Islet precursor cell (in vitro differentiated cells): ENCODE data around the gene EED.
"Not testable (repeated sequence)": the region's sequence is repeated elsewhere in the genome, so short reads cannot be mapped to it uniquely, and the experiment has no call there.

Experiments
- DNase-seq: peaks from one replicate; pipeline ENCODE4 v3.0.0-alpha.2; 2018

EED gene

DNA sequence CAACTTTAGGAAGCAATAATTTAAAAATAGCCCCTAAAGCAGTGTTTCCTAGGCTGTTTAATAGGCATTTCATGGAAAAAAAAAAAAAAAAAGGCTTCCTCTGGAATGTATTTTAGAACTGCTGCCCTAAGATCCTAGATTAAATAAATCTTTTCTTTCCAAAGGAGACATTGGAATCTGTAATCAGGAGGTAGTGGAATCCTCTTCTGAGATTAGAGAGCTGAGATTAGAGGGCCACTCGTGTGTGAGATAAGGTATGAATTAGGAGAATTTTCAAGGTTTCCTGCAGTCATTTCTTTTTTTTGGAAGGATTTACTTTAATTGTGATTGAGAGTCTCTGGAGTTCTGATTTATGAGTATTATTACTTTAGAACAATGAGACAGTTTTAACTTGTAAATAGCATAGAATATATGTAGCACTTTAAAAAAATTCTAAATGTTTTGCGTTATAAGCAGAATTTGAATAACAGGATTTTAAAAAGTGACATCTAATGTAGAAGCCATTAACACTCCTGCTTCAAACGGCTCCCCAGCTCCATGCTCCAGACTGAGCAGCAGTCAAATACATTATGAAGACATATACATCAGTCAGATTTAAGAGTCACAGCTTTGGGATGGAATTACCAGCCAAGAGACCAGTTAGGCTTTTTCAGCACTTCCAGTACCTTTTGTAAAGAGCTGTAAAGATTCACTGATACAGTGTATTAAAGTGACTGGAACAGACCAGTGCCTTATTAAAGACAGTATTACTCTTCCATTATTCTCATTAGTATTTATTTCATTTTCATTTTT lies 5.0 kb downstream of the EED start:
- no peak for DNase-seq

DNA sequence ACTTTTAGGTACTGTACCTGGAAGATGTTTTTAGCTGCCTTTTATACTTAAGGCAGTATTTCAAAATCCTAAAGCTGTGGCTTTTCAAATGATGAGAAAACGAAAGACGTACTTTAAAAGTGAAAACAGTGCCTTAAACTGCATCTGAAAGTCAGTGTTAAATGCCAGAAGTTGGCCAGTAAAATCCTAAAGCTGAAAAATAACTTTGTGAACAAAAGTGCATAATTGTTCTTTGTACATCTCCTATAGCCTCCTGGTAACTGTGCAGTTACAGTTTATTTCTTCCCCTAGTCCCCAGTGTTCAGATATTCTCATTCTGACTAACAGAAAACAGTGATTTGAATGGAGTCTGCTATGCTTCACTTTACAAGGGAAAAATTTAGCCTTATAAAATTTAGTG lies 6.8 kb downstream of the EED start:
- no peak for DNase-seq

DNA sequence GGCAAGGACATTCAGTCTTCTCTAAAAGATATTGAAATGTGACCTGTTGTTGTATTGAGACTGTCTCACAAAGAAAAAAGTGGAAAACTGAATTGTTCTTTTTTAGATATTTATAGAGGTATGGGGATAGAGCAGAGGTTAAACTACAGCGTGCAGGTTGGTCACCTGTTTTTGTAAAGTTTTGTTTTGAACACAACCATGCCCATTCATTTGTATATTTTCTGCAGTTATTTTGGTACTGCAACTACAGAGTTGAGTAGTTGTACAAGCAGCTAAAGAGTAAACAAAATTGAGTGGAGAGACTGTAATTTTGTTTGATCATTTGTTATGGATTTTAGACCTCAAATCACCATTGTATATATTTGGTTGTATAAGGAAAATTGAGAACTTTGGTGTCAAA lies 11.3 kb downstream of the EED start:
- no peak for DNase-seq

DNA sequence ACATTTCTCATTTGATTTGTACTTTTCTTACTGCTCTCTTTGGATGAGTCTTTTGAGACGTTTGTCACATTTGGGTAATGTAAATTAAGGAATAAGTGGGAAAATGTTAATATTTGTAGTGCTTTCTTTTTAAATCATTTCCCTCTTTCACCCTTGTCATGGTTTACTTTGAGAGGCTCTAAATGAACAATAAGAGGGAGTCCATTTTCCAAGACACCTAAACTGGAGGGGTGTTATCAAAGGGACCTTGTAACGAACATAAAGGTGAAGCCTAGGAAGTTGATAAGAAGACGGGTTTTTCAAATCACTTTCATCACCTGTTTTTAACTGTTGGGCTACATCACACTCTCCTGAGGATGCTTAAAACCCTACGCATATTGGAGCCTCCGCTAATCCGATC lies 12.1 kb downstream of the EED start:
- DNase-seq: no peak

DNA sequence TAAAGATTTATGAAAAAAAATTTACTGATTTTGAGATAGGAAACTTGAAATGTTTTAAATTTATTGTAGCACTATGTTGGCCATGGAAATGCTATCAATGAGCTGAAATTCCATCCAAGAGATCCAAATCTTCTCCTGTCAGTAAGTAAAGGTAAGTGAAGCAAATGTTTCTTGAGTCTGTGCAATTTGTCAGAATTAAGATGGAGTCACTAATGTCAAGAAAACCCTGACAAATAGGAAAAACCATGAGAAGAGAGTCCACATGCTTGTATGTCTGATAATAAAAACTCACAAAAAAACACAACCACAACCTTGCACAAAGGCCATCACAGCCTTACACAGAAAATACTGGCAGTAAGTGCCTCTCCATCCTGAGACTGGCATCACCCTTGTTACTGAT lies 12.9 kb downstream of the EED start:
- no peak for DNase-seq

DNA sequence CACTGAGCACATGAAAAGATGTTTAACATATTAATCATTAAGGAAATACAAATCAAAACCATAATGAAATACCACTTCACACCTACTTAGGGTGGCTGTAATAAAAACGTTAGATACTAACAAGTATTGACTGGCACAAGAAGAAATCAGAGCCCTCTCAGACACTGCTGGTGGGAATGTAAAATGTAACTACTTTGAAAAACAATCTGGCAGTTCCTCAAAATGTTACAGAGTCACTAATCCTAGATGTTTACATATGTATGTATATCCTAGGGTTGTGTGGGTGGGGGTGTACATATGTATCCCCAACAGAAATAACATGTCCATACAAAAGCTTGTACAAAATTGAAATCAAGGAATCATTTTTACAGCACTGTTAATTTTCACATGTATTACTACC lies 15.2 kb downstream of the EED start:
- no peak for DNase-seq

DNA sequence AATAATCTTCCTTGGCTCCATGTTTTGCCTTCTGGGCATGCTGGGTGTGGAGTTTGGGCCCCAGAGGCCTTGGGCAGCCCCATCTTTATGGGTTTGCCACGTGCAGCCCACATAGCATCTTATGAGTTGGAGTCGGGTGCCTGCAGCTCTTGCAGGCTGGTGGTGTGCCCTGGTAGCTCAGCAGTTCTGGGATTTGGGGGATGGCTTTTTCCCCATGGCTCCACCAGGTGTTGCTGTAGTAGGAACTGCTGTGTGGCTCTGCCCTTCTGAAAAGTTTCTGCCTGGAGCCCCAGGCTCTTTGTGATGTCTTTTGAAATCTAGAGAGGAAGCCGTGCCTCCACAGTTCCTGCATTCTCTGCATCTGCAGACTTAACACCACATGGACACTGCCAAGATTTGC lies 16.8 kb downstream of the EED start:
- DNase-seq: no peak

DNA sequence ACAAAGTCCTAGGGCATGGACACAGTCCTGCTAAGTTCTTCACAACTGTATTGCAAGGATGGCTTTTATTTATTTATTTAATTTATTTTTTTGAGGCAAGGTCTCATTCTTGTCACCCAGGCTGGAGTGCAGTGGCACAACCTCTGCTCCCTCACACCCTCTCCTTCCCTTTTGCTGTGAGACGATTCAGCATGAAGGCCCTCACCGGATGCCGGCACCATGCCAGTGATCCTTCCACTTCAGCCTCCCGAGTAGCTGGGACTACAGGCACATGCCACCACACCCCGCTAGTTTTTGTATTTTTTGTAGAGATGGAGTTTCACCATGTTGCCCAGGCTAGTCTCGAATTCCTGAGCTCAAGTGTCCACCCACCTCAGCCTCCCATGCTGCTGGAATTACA lies 17.8 kb downstream of the EED start:
- no peak for DNase-seq

DNA sequence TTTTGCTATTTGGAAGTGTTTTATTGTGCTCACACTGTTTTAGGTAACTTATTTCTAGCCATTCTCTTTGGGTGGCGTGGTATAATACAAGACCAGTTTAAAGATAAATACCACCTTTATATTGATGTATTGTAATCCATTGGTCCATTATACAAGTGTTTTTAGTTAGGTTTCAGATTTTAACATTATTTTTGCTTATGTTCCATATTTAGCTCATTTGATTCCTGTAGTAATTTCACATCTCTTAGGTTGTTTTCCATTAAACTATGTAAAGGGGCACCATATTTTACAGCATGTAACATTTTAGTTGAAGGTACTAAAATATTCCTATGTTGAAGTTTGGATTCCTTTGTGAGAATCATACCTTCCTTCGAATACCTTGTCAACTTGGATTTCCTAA lies 20.1 kb downstream of the EED start:
- DNase-seq: no peak

DNA sequence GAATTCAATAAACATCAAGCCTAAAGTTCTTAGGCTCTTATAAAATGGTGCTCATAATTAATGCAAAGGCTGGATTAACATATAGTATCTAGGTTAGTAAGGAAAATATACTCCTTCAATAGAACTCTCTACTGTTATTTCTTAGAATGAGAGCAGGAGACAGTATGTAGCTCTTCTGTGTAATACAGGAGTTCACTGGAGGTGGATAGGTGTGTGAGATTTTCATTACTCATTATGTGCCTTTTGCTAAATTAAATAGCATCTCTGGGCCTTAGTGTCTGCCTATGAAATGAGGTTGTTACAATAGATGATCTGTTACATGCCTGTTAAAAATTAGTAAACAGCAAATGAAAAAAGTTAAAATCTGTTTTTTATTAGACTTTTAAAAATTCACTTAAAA lies 20.6 kb downstream of the EED start:
- DNase-seq: no peak

DNA sequence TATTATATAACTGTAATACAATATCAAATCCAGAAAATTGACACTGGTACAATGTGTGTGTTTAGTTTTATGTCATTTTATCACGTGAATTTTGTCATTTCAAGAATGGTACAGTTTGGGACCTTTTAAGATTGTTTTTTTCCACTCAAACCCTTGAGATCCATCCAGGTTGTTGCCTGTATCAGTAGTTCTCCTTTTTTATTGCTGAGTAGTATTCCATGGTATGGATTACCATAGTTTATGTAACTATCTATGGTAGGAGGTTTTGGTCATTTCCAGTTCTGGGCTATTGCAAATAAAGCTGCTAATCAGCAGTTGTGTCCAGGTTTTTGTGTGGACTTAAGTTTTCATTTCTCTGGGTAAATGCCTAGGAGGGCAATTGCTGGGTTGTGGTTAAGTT lies 25.1 kb downstream of the EED start:
- DNase-seq: no peak

DNA sequence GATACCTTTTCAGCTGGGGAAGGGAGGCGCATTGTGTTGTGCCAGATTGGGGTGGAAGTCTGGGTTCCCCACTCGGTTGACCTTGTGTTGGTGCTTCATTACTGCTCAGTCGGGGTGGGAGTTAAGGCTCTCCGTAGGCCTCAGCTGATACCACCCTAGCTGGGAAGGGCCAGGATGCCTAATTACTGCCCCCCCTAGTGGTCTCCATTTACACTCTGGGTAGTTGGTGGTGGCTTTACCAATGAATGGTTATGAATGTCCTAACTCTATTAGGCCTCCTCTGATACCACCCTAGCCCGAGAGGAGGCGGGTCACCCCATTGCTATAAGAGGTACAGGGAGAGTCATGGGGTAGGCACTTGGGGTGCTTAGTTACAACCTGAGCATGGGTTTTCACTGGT lies 29.9 kb downstream of the EED start:
- DNase-seq: no peak

DNA sequence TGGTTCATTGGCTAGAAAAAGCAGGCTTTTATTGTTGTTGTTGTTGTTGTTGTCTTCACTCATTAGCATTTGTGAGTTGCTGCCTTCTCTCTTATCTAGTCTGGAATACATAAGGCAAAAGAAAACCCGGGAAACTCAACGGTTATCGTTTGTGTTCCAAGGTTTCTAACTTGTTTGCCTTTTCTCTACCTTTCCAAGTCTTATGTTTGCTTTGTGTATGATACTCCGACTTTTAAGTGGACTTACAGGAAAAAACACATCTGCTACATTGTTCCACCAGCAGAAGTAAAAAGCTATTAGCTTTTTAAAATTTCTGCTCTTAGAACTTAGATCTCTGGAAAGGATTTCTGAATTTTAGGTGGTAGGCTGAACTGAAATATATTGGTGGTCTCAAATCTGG lies 30.4 kb downstream of the EED start:
- DNase-seq: no peak

DNA sequence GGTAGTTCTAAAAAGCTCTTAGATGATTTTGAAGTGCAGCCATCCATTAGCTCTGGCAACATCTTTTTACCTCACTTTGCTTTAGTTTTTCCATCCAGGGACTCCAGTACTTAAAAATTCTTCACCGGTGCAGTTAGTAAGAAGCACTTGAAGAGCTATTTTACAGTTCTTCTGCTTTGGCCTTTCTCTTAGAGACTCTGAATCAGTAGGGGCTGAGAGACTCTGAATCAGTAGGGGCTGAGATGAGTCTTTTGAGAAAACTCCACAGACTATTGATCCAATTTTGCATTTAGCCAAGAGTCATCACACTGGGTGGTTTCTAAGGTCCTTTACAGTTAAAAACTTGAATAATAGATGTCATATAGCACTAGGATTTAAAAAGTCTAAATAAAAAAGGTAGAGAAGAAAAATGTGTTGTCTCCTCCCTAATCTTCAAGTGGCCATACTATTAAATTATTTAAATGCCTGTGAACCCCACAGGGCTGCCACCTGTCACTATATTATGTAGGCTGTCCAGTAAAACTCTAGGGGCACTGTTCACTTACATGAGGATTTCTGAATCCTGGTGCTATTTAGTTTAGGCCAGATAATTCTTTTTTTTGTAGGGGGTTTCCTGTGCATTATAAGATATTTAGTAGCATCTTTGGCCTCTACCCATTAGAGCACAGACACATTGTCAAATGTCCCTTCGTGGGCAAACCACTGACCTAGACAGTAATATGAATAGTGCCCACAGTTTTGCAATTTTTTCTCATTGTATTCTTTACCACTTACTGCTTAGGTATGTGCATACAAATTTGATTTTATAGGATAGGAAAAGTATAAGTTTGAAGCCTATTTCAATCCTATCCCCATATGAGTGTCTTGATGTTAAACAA lies 31.2 kb downstream of the EED start:
- DNase-seq: no peak

DNA sequence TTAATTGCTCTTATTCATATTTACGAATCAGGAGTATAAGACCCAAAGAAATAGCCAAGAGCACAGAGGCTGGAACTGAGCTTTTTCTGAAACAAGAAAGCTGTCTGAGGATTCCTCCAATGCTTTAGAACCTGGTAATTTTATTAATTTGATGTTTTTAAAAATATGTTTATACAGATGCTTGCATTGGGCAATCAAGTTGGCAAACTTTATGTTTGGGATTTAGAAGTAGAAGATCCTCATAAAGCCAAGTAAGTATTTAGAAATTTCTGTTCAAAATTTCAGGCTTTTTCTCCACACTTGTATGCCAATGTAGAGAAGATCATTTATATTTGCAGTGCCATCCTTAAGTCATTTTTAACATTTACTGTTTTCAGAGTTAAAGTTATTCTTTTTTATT lies 33.2 kb downstream of the EED start:
- DNase-seq: no peak

DNA sequence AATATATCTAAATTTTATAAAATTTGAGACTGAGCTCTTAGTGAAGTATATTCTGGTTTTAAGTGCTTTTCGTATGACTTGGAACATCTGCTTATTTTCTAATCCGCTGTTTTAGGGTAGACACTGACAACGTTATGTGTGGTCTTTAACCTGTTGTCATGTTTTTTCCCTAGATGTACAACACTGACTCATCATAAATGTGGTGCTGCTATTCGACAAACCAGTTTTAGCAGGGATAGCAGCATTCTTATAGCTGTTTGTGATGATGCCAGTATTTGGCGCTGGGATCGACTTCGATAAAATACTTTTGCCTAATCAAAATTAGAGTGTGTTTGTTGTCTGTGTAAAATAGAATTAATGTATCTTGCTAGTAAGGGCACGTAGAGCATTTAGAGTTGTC lies 33.7 kb downstream of the EED start:
- DNase-seq: no peak

DNA sequence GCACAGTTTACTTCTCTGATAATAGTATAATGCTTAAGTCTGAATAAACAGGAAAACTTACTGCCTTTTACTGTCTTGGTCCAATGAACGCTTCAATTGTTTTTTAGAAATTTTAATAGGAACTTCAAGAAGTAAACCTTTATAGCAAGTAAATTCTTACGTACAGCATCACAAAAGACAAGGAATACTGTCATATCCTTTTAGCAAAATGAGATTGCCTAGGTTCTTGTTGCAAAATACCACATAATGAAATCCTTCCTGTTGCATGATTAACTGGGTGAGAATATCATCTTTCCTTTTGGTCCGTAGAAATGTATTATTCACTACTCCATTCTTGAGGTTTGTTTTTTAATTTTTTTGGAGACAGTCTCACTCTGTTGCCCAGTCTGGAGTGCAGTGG lies 35.2 kb downstream of the EED start:
- no peak for DNase-seq

DNA sequence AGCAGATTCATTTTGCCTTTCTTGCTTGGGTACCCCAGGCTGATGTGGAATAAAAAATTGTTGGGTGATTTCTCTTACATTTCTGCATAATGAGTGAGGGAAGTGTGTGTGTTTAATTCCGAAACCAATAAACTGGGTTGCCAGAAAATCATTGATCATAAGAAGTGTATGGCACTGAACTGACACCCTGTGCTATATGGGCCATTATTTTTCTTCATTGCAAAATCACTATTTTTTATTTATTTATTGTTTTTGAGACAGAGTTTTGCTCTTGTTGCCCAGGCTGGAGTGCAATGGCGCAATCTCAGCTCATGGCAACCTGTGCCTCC lies 42.9 kb downstream of the EED start:
- no peak for DNase-seq

DNA sequence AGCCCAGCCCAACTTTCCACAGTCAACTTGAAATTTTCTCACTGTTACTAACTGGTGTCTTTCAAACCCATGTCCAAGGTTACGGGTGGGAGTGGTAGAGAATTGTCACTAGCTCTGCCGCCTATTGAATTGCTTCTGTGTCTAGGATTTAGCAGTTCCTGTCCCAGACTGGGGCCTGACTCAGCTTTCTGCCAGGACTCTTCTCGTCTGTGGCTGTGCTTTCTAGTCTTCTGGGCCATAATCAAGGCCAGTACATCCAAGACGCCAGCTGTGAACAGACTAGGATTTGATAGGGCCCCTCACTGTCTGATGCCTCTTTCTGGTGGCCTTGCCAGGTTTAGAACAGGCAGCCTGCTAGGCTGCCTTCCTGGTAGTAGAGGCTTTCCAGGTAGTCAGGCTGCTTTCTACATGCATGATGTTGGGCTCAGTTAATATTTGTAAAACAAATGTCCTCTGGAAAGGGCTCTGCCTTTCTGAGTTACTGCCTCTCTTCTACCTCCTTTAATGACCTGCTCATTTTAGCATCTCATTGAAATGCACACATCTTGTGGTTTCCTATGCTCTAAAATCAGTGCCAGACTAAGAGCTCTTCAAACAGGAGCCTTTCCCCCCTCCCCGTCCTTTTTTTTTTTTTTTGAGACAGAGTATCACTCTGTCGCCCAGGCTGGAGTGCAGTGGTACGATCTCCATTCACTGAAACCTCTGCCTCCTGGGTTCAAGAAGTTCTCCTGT lies 44.4 kb downstream of the EED start:
- peak; percentile 81 for DNase-seq

DNA sequence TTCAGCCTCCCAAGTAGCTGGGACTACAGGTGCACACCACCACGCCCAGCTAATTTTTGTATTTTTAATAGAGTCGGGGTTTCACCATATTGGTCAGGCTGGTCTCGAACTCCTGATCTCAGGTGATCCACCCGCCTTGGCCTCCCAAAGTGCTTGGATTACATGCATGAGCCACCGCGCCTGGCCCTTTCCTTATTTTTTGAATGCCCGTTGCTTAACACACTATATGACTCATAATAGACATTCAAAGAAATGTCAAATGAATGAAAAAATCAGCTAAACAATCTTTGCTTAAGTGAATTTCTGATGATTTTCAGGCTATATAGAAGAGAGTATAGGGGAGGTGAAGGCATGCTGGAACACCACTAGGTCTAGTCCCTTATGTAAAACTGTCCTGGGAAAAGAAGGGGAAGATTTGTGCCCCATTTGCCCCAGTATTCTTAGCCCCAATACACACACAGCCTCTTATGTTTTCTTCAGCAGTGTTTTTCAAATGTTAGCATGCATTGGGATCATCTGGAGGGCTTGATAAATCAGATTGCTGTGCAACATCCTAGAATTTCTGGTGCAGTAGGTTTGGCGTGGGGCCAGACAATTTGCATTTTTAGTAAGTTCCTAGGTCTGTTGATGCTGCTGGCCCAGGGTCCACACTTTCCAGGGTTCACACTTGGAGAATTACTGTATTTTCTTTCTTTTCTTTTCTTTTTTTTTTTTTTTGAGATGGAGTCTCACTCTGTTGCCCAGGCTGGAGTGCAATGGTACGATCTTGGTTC lies 45.1 kb downstream of the EED start:
- DNase-seq: not testable (repeated sequence)

DNA sequence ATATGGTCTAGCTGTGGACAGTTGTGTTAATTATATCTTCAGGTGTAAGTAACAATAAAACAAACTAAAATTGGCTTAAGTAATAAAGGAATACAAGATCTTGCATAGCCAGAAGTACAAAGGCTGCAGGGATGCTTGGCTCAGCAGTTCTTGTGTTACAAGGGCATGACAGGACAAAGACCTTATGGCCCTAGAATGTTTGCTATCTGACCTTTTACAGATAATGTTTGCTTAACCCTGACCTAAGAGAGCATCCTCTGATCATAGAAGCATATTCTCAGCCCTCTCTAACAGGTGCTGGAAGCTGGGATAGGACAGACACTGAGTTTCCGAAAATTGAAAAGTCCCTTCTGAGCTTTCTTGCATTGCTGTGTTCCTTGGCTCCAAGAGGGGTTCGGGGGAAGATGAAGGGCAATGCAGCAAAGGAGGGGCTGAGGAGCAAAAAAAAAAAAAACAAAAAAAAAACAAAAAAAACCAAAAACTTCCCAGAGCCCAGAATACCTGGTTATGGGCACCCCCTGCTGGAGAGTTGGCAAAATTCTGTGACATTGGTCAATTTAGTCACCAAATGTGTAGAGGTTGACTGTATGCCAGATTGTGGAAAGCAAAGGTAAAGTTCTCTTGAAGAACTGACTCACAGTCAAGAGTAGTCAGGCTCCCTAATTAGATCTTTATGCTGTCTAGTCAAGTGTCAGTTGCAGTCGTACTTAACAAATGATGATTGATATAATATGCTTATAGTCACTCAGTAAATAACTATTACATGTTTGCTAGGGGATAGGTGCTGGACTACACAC lies 47.1 kb downstream of the EED start:
- peak; percentile 59 for DNase-seq

DNA sequence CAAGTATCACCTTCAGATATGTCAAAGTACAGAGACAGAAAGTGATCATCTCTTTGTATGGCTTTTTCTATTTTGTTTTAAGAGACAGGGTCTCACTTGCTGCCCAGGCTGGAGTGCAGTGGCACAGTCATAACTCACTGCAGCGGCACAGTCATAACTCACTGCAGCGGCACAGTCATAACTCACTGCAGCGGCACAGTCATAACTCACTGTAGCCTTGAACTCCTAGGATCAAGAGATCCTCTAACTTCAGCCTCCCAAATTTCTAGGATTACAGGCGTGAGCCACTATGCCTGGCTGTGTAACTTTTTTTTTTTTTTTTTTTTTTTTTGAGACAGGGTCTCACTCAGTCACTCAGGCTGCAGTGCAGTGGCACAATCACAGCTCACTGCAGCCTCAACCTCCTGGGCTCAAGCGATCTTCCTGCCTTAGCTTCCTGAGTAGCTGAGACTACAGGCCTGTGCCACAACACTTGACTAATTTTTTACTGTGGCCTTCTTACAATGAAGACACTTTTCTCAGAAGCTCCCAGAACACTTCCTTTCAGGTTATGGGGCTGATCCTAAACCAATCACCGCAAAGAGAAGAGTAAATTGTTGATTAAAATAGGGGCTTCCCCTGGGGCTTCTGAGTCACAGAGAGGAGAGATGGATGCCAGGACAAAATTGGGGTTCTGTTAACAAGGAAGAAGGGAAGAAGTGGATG lies 48.5 kb downstream of the EED start:
- no peak for DNase-seq
